HG02571 (cell line): Measurements from ENCODE around the gene ADCYAP1R1.

ENCODE experiments used
- ATAC-seq: cut with Tn5 transposase; IDR thresholded peaks from one replicate; pipeline ENCODE4 v1.9.1; 2021; ENCODE audit warnings: mild to moderate bottlenecking, moderate library complexity; ENCODE audit not compliant: unreplicated experiment

The ADCYAP1R1 gene

GRCh38 chr7:31066516-31067130 is 14.5 kb downstream of the ADCYAP1R1 start:
- no peak for ATAC-seq

- no peak for ATAC-seq
Observed at GRCh38 chr7:31067491-31067890, 15.4 kb downstream of the ADCYAP1R1 start.

- no peak for ATAC-seq
Observed at GRCh38 chr7:31068006-31068675, 16.0 kb downstream of the ADCYAP1R1 start.

GRCh38 chr7:31069860-31070555 is 17.9 kb downstream of the ADCYAP1R1 start:
- ATAC-seq = no peak

GRCh38 chr7:31070991-31071644 is 19.0 kb downstream of the ADCYAP1R1 start:
- no peak for ATAC-seq

- no peak for ATAC-seq
Observed at GRCh38 chr7:31071645-31072029, 19.5 kb downstream of the ADCYAP1R1 start.

- no peak for ATAC-seq
Observed at GRCh38 chr7:31073326-31074119, 21.4 kb downstream of the ADCYAP1R1 start.

- no peak for ATAC-seq
Observed at GRCh38 chr7:31074120-31074383, 21.9 kb downstream of the ADCYAP1R1 start.

GRCh38 chr7:31074403-31075085 is 22.4 kb downstream of the ADCYAP1R1 start:
- ATAC-seq = no peak

- ATAC-seq = no peak
Observed at GRCh38 chr7:31075086-31075405, 22.9 kb downstream of the ADCYAP1R1 start.

GRCh38 chr7:31076051-31076450 is 23.9 kb downstream of the ADCYAP1R1 start:
- no peak for ATAC-seq

GRCh38 chr7:31076641-31077310 is 24.7 kb downstream of the ADCYAP1R1 start:
- no peak for ATAC-seq

GRCh38 chr7:31077484-31078362 is 25.6 kb downstream of the ADCYAP1R1 start:
- ATAC-seq = no peak

- ATAC-seq = no peak
Observed at GRCh38 chr7:31078363-31078990, 26.4 kb downstream of the ADCYAP1R1 start.

GRCh38 chr7:31079126-31079823 is 27.2 kb downstream of the ADCYAP1R1 start:
- ATAC-seq = no peak

GRCh38 chr7:31079824-31080511 is 27.9 kb downstream of the ADCYAP1R1 start:
- ATAC-seq = no peak

GRCh38 chr7:31080763-31081162 is 28.7 kb downstream of the ADCYAP1R1 start:
- ATAC-seq = no peak

- ATAC-seq = no peak
Observed at GRCh38 chr7:31082017-31082416, 29.9 kb downstream of the ADCYAP1R1 start.
